ENCODE data around the gene MACF1.
"Not testable (repeated sequence)": the region's sequence is repeated elsewhere in the genome, so short reads cannot be mapped to it uniquely, and the experiment has no call there.

DNA sequence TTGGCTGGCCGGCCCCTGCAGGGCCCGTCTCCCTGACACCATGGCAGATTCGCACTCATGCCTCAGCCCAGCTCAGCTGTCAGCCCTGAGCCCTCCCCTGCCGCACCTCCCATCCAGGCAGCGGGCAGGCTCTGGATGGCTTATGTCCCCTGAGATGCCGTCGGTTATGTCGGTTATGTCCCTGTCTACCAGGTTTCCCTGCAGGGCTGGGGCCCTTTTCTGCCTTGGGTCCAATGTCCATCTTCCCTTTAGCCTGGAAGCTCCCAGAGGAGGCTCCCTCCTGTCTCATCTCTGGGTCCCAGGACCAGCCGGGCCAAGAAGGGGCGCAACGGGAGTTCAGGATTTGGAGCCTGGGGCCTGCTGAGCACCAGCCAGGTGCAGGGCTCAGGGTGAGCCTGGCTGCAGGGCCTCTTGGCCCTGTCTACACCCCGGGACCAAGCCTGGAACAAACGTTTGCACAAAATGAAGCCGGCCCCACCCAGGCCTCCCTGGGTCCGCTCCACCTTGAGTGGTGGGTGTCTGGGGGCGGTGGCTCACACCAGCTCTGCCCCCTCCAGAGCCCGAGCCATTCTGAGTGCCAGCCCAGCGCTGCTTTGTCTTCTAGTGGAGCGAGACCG is 306.2 kb downstream of the MACF1 start:
- TF ChIP-seq, protein P1, sequence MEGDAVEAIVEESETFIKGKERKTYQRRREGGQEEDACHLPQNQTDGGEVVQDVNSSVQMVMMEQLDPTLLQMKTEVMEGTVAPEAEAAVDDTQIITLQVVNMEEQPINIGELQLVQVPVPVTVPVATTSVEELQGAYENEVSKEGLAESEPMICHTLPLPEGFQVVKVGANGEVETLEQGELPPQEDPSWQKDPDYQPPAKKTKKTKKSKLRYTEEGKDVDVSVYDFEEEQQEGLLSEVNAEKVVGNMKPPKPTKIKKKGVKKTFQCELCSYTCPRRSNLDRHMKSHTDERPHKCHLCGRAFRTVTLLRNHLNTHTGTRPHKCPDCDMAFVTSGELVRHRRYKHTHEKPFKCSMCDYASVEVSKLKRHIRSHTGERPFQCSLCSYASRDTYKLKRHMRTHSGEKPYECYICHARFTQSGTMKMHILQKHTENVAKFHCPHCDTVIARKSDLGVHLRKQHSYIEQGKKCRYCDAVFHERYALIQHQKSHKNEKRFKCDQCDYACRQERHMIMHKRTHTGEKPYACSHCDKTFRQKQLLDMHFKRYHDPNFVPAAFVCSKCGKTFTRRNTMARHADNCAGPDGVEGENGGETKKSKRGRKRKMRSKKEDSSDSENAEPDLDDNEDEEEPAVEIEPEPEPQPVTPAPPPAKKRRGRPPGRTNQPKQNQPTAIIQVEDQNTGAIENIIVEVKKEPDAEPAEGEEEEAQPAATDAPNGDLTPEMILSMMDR (IDR thresholded peaks at IDR 0.05; ENCODE audit: low read length): not testable (repeated sequence)
- not testable (repeated sequence) for TF ChIP-seq EZH2 (optimal IDR thresholded peaks at IDR 0.05; ENCODE audit: low read depth, low read length); EZH2phosphoT487 (IDR thresholded peaks at IDR 0.05; ENCODE audit: low read length)
